MM.1S (cell line): ENCODE results near the gene WDR70.

Experiments used
- CTCF ChIP-seq: fragments of 300-600 bp; sonication (generic); IDR thresholded peaks from 2 replicates; pipeline ENCODE4 v1.5.1; 2016; ENCODE audit warnings: antibody characterized with exemption, low read length, mixed read lengths
- EZH2phosphoT487 ChIP-seq: fragments of 300-600 bp; sonication (generic); IDR thresholded peaks from 2 replicates; pipeline ENCODE4 v1.6.1; 2018; ENCODE audit warnings: antibody characterized with exemption, low read length

- TF ChIP-seq EZH2phosphoT487 = no peak
- no peak for TF ChIP-seq CTCF
Observed at GRCh38 chr5:37789991-37790390, 410.9 kb downstream of the WDR70 start.
